Endothelial cell of umbilical vein (primary cell): ENCODE measurements around the gene HIPK1.
"Not testable (repeated sequence)": the region's sequence is repeated elsewhere in the genome, so short reads cannot be mapped to it uniquely, and the experiment has no call there.

ENCODE experiments used
- CTCF ChIP-seq, 2 donors: IDR thresholded peaks; 1 replicate in 1 of 2; 2 replicates in 1 of 2; pipeline ENCODE4 v1.5.1; 2011; ENCODE audit warnings: low read length in 2 of 2, mild to moderate bottlenecking in 2 of 2, moderate library complexity in 2 of 2, control low read depth in 1 of 2, inconsistent platforms in 1 of 2, low read depth in 1 of 2; ENCODE audit not compliant: insufficient read depth in 1 of 2; ENCODE audit errors: extremely low read depth in 1 of 2
- EZH2 ChIP-seq: IDR thresholded peaks from 2 replicates; pipeline ENCODE4 v1.6.1; 2012; ENCODE audit warnings: borderline replicate concordance, low read depth, mild to moderate bottlenecking, moderate library complexity, low read length, inconsistent platforms; ENCODE audit not compliant: severe bottlenecking
- MYC ChIP-seq: IDR thresholded peaks from one replicate; pipeline ENCODE4 v1.6.1; 2011; ENCODE audit warnings: mild to moderate bottlenecking, low read depth, low read length
- POLR2A ChIP-seq: IDR thresholded peaks from 2 replicates; pipeline ENCODE4 v1.6.1; 2012; ENCODE audit warnings: low read depth, mild to moderate bottlenecking, control low read depth, low read length
- TF ChIP-seq, protein P1 (sequence below): IDR thresholded peaks from 2 replicates; pipeline ENCODE4 v1.6.1; 2011; ENCODE audit not compliant: insufficient read depth, insufficient read length

- TF ChIP-seq MYC; CTCF (IDR thresholded peaks at IDR 0.05; ENCODE audit: extremely low read depth in 1 of 2, insufficient read depth in 1 of 2, low read depth in 1 of 2, low read length in 2 of 2); EZH2; POLR2A: not testable (repeated sequence)
- TF ChIP-seq, protein P1, sequence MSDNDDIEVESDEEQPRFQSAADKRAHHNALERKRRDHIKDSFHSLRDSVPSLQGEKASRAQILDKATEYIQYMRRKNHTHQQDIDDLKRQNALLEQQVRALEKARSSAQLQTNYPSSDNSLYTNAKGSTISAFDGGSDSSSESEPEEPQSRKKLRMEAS = not testable (repeated sequence)
These were observed 19.0 kb downstream of the HIPK1 start for GRCh38 chr1:113948151-113948550.
